Endodermal cell (in vitro differentiated cells): ENCODE results near the gene RPN1. TPM values are rescaled to one million over a fixed set of nuclear protein-coding genes. Genes with fewer than 3 reads are reported as not detected.

Experiments
- DNase-seq: peaks from one replicate; pipeline ENCODE4 v3.0.0-alpha.2; 2017
- H3K27ac ChIP-seq: 2 replicates; pipeline ENCODE4 v1.5.1; 2013; ENCODE audit warnings: mild to moderate bottlenecking, low read depth, low read length, moderate library complexity
- H3K27me3 ChIP-seq: 2 replicates; pipeline ENCODE4 v1.6.1; 2013; ENCODE audit warnings: mild to moderate bottlenecking, low read length, moderate library complexity; ENCODE audit not compliant: insufficient read depth, control insufficient read depth, poor library complexity, severe bottlenecking
- H3K36me3 ChIP-seq: 2 replicates; pipeline ENCODE4 v1.7.0; 2013; ENCODE audit warnings: mild to moderate bottlenecking, low read length, moderate library complexity; ENCODE audit not compliant: control insufficient read depth, insufficient read depth
- H3K4me1 ChIP-seq: one replicate; pipeline ENCODE4 v1.7.0; 2013; ENCODE audit warnings: low read length; ENCODE audit not compliant: control insufficient read depth, insufficient read depth
- H3K4me3 ChIP-seq: 2 replicates; pipeline ENCODE4 v1.5.1; 2013; ENCODE audit warnings: mild to moderate bottlenecking, low read length, moderate library complexity
- H3K9ac ChIP-seq: 2 replicates; pipeline ENCODE4 v1.6.1; 2013; ENCODE audit warnings: mild to moderate bottlenecking, low read length, moderate library complexity; ENCODE audit not compliant: poor library complexity, severe bottlenecking; ENCODE audit errors: extremely low read depth
- H3K9me3 ChIP-seq: 2 replicates; pipeline ENCODE4 v1.6.1; 2013; ENCODE audit warnings: mild to moderate bottlenecking, low read length, moderate library complexity; ENCODE audit not compliant: control insufficient read depth
- H3K27ac Mint-ChIP-seq: 2 replicates; pipeline ENCODE4 v1.8.0; 2020; ENCODE audit warnings: mixed read lengths
- H3K27me3 Mint-ChIP-seq: 2 replicates; pipeline ENCODE4 v1.8.0; 2021; ENCODE audit warnings: mild to moderate bottlenecking, mixed read lengths; ENCODE audit not compliant: insufficient read depth
- H3K36me3 Mint-ChIP-seq: 2 replicates; pipeline ENCODE4 v1.8.0; 2020; ENCODE audit warnings: low read depth, mixed read lengths
- H3K4me1 Mint-ChIP-seq: 2 replicates; pipeline ENCODE4 v1.8.0; 2020; ENCODE audit warnings: mixed read lengths
- H3K4me3 Mint-ChIP-seq: 2 replicates; pipeline ENCODE4 v1.8.0; 2020; ENCODE audit warnings: mild to moderate bottlenecking, moderate library complexity, mixed read lengths
- H3K9me3 Mint-ChIP-seq: 2 replicates; pipeline ENCODE4 v1.8.0; 2020; ENCODE audit warnings: mild to moderate bottlenecking, mixed read lengths
- CTCF ChIP-seq: fragments of 200-600 bp; sonication (generic); conservative IDR thresholded peaks from 2 replicates; pipeline ENCODE4 v1.5.0; 2021; ENCODE audit warnings: antibody characterized with exemption, mild to moderate bottlenecking
- WGBS, 2 experiments: methylation state at CpG; one replicate each; pipeline versions ENCODE4 v1.1.5 to v1.1.7; 2013; ENCODE audit warnings: missing lambda C conversion rate in 2 of 2, mixed read lengths in 1 of 2; ENCODE audit not compliant: insufficient coverage in 1 of 2, insufficient read length in 1 of 2; 5-methylcytosine and 5-hydroxymethylcytosine counted together
- total RNA-seq, 2 donors: library from RNA; stranded (reverse); fragmentation: NEBNext Ultra II Directional in 1 of 2; extraction: Animal tissue kit (Norgen Biotek cat#: 25700) in 1 of 2; gene quantifications; 2 replicates in 1 of 2; 3 replicates in 1 of 2; pipeline ENCODE4 v1.2.1, GENCODE V29; 2021

RPN1 gene
- total RNA-seq, 2 donors from 2014 or later, result 197 to 210 TPM

- no peaks in the 10 kb centered on the region for H3K4me1 Mint-ChIP-seq
- DNase-seq, result no peak
- H3K4me3 Mint-ChIP-seq, result no peak overlapping the region
- no peaks in the 10 kb centered on the region for H3K36me3 Mint-ChIP-seq
- Histone ChIP-seq H3K9ac (no peak overlapping the region), H3K4me3 (no peak overlapping the region), H3K27ac (no peak overlapping the region), H3K4me1 (no peaks in the 10 kb centered on the region), H3K9me3 (no peaks in the 10 kb centered on the region), H3K36me3 (no peaks in the 10 kb centered on the region), H3K27me3 (no peaks in the 10 kb centered on the region)
- no peak overlapping the region for H3K27ac Mint-ChIP-seq
- no peaks in the 10 kb centered on the region for H3K9me3 Mint-ChIP-seq
- no peak for TF ChIP-seq CTCF
- H3K27me3 Mint-ChIP-seq, result no peaks in the 10 kb centered on the region
- WGBS, 2 experiments, result 77 to 79% methylated on average over 6 of the region's 6 CpGs
Measured at GRCh38 chr3:128597900-128598299, 52.7 kb downstream of the RPN1 start.

- no peaks in the 10 kb centered on the region for H3K27me3 Mint-ChIP-seq
- H3K27me3 ChIP-seq, result no peaks in the 10 kb centered on the region
- no peak for TF ChIP-seq CTCF
- H3K4me3 ChIP-seq, result no peak overlapping the region
- peaks cover 7% of the 10 kb centered on the region for H3K9me3 ChIP-seq
- H3K27ac ChIP-seq, result no peak overlapping the region
- peaks cover 3% of the 10 kb centered on the region for H3K9me3 Mint-ChIP-seq
- H3K36me3 Mint-ChIP-seq, result no peaks in the 10 kb centered on the region
- no peak overlapping the region for H3K4me3 Mint-ChIP-seq
- DNase-seq, result no peak
- H3K36me3 ChIP-seq, result no peaks in the 10 kb centered on the region
- no peaks in the 10 kb centered on the region for H3K4me1 Mint-ChIP-seq
- 90% methylated on average over 4 of the region's 4 CpGs; no CpG with 5 or more reads in 1 of the 2 experiments for WGBS, 2 experiments
- H3K27ac Mint-ChIP-seq, result no peak overlapping the region
- no peaks in the 10 kb centered on the region for H3K4me1 ChIP-seq
- no peak overlapping the region for H3K9ac ChIP-seq
Measured at GRCh38 chr3:128592864-128593263, 57.8 kb downstream of the RPN1 start.

- TF ChIP-seq CTCF, result no peak
- H3K4me1 Mint-ChIP-seq, result no peaks in the 10 kb centered on the region
- DNase-seq, result no peak
- peaks cover 5% of the 10 kb centered on the region for H3K27me3 Mint-ChIP-seq
- Histone ChIP-seq H3K27ac (no peak overlapping the region), H3K9ac (no peak overlapping the region), H3K36me3 (no peaks in the 10 kb centered on the region), H3K4me1 (no peaks in the 10 kb centered on the region), H3K27me3 (no peaks in the 10 kb centered on the region), H3K4me3 (no peak overlapping the region), H3K9me3 (peaks cover 7% of the 10 kb centered on the region)
- H3K4me3 Mint-ChIP-seq, result no peak overlapping the region
- H3K9me3 Mint-ChIP-seq, result peaks cover 3% of the 10 kb centered on the region
- no peak overlapping the region for H3K27ac Mint-ChIP-seq
- H3K36me3 Mint-ChIP-seq, result no peaks in the 10 kb centered on the region
- 86% methylated on average over 3 to 5 of the region's 5 CpGs for WGBS, 2 experiments
Measured at GRCh38 chr3:128591738-128592426, 58.7 kb downstream of the RPN1 start.
